Neural crest cell (in vitro differentiated cells): Measurements from ENCODE around the gene DIP2C. TPM values are rescaled to one million over a fixed set of nuclear protein-coding genes. Genes with fewer than 3 reads are reported as not detected.

Experiments used
- DNase-seq: peaks from one replicate; pipeline ENCODE4 v3.0.0; 2021; ENCODE audit warnings: low read depth, mixed read lengths, low spot score
- H3K27ac Mint-ChIP-seq: one replicate; pipeline ENCODE4 v1.8.0; 2021; ENCODE audit warnings: mild to moderate bottlenecking, mixed read lengths; ENCODE audit not compliant: unreplicated experiment
- H3K27me3 Mint-ChIP-seq: 2 replicates; pipeline ENCODE4 v1.8.0; 2021; ENCODE audit warnings: low read depth, mild to moderate bottlenecking, mixed read lengths
- H3K36me3 Mint-ChIP-seq: 2 replicates; pipeline ENCODE4 v1.8.0; 2021; ENCODE audit warnings: low read depth, mild to moderate bottlenecking, mixed read lengths
- H3K4me1 Mint-ChIP-seq: 2 replicates; pipeline ENCODE4 v1.8.0; 2021; ENCODE audit warnings: mixed read lengths
- H3K4me3 Mint-ChIP-seq: one replicate; pipeline ENCODE4 v1.8.0; 2021; ENCODE audit warnings: mild to moderate bottlenecking, mixed read lengths
- H3K9me3 Mint-ChIP-seq: 2 replicates; pipeline ENCODE4 v1.8.0; 2021; ENCODE audit warnings: mixed read lengths
- CTCF ChIP-seq: fragments of 200-600 bp; sonication (generic); conservative IDR thresholded peaks from 2 replicates; pipeline ENCODE4 v1.5.0; 2021; ENCODE audit warnings: antibody characterized with exemption, mild to moderate bottlenecking
- total RNA-seq: library from RNA; stranded (reverse); gene quantifications from 2 replicates; pipeline ENCODE4 v1.2.1, GENCODE V29; 2021

DIP2C gene
- total RNA-seq, 1 donor from 2014 or later = 21.7 TPM

- TF ChIP-seq CTCF = no peak
- Mint-ChIP-seq H3K4me1 (peaks cover 17% of the 10 kb centered on the region), H3K9me3 (no peaks in the 10 kb centered on the region), H3K27ac (no peak overlapping the region), H3K36me3 (no peaks in the 10 kb centered on the region), H3K4me3 (no peak overlapping the region), H3K27me3 (no peaks in the 10 kb centered on the region)
- DNase-seq = no peak
Measured at GRCh38 chr10:497289-497688, 192.2 kb downstream of the DIP2C start.

DNA sequence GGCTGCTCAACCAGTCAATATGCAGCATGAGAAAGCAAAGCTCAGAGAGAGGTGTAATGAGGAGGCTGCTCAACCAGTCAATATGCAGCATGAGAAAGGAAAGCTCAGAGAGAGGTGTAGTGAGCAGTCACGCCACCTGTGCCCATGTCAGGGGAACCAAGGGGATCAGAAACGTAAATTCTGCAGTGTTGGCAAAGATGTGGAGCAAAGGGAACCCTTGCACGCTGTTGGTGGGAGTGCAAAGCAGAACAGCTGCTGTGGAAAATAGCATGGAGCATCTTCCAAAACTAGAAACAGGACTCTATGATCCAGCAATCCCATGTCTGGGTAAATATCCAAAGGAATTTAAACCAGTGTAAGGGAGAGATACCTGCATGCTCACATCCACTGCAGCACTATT lies 194.9 kb downstream of the DIP2C start:
- H3K4me3 Mint-ChIP-seq = no peak overlapping the region
- H3K27me3 Mint-ChIP-seq = no peaks in the 10 kb centered on the region
- no peak overlapping the region for H3K27ac Mint-ChIP-seq
- TF ChIP-seq CTCF = no peak
- no peaks in the 10 kb centered on the region for H3K36me3 Mint-ChIP-seq
- no peak for DNase-seq
- no peaks in the 10 kb centered on the region for H3K9me3 Mint-ChIP-seq
- H3K4me1 Mint-ChIP-seq = peaks cover 23% of the 10 kb centered on the region

DNA sequence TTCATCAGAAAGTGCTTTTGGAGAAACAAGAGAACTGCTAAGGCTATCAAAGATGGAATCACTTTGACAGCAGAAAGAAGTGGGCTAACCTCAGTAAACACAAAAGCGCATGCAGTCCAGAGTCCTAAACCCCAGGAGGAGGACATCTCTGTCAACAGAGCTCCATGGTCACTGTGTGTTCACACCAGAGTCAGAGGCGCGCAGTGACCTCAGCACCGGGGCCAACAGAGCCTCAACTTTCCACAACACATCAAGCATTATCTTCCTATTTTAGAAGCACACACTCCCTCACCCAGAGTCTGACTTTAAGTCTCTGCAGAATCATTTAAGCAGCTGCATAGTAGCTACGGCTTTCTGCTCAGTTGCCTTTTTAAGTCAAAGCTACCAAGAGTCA lies 195.3 kb downstream of the DIP2C start:
- Mint-ChIP-seq H3K27ac (no peak overlapping the region), H3K4me3 (no peak overlapping the region), H3K27me3 (no peaks in the 10 kb centered on the region), H3K36me3 (no peaks in the 10 kb centered on the region), H3K9me3 (no peaks in the 10 kb centered on the region), H3K4me1 (peaks cover 22% of the 10 kb centered on the region)
- TF ChIP-seq CTCF = no peak
- no peak for DNase-seq

GRCh38 chr10:493391-494148 lies 195.9 kb downstream of the DIP2C start:
- DNase-seq = no peak
- Mint-ChIP-seq H3K4me1 (peaks cover 22% of the 10 kb centered on the region), H3K27ac (no peak overlapping the region), H3K36me3 (no peaks in the 10 kb centered on the region), H3K4me3 (no peak overlapping the region), H3K9me3 (no peaks in the 10 kb centered on the region), H3K27me3 (no peaks in the 10 kb centered on the region)
- no peak for TF ChIP-seq CTCF

DNA sequence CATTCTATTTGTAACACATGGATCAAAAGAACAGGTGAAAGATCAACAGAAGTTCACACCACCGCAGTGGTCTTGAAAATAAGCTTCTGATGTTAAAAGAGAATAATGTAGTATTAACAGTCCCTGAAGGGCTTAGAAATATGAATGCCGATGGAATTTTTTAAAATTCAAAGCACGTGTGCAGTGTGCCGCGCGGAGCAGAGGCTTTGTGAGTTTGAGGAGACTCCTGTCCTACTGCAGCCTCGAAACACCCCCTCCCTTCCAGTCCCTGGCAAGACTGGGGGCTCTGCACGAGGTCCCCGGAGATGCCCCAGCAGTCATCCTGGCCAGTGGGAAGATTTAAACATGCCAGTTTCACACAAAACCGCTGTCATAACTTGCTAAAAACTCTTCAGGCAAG lies 196.6 kb downstream of the DIP2C start:
- Mint-ChIP-seq H3K4me3 (no peak overlapping the region), H3K27ac (no peak overlapping the region), H3K36me3 (no peaks in the 10 kb centered on the region), H3K4me1 (peaks cover 25% of the 10 kb centered on the region), H3K27me3 (no peaks in the 10 kb centered on the region), H3K9me3 (no peaks in the 10 kb centered on the region)
- DNase-seq = no peak
- TF ChIP-seq CTCF = no peak
